DOHH2 (cell line): ENCODE data around the gene LYRM4.

ENCODE experiments used
- CTCF ChIP-seq: fragments of 200-600 bp; sonication (generic); IDR thresholded peaks from one replicate; pipeline ENCODE4 v1.5.1; 2014; ENCODE audit warnings: antibody characterized with exemption, mild to moderate bottlenecking, low read depth, low read length; ENCODE audit not compliant: poor library complexity, severe bottlenecking
- EZH2phosphoT487 ChIP-seq: fragments of 200-600 bp; sonication (generic); IDR thresholded peaks from 2 replicates; pipeline ENCODE4 v1.6.1; 2017; ENCODE audit warnings: borderline replicate concordance, mild to moderate bottlenecking, antibody characterized with exemption, low read length, moderate library complexity, mixed read lengths

GRCh38 chr6:5072440-5072839 lies 188.3 kb downstream of the LYRM4 start:
- no peak for TF ChIP-seq CTCF
- TF ChIP-seq EZH2phosphoT487 = no peak
